ENCODE results near the gene ZHX3. TPM values are rescaled to one million over a fixed set of nuclear protein-coding genes. Genes with fewer than 3 reads are reported as not detected.

The ZHX3 gene
- total RNA-seq, 1 experiment from 2014 or later, result 21.5 TPM

DNA sequence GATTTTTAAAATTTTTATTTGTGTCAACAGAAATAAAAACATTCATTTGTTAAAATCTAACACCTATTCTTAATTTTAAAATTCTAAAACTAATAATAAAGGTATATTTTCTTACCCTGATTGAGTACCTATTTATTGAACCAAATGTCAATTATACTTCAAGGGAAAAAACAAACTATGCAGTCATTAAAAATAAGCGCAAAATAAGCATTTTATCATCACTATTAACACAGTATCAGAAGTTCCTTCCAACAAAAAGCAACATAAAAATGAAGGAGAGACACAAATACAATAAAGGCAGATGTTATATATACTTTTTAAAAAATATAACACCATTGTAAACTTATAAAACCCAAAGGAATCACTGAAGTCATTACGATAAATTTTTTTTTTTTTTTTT is 52.7 kb downstream of the ZHX3 start:
- Histone ChIP-seq H3K4me2 (no peak overlapping the region), H3K27ac (no peak overlapping the region), H3K27me3 (ENCODE audit: insufficient read depth, low read depth) (no peaks in the 10 kb centered on the region), H3F3A (ENCODE audit: insufficient read depth, low read depth) (peaks cover 21% of the 10 kb centered on the region; the same call in 1 of the 2 replicates), H4K20me1 (ENCODE audit: insufficient read depth) (no peaks in the 10 kb centered on the region), H3K79me2 (ENCODE audit: low read depth) (no peaks in the 10 kb centered on the region), H3K36me3 (ENCODE audit: low read depth) (no peaks in the 10 kb centered on the region), H3K9me3 (ENCODE audit: insufficient read depth, low read depth) (no peaks in the 10 kb centered on the region), H3K4me3 (no peak overlapping the region), H2AFZ (no peak overlapping the region), H3K4me1 (replicated peaks; ENCODE audit: insufficient read depth) (peaks cover 18% of the 10 kb centered on the region), H3K9me2 (ENCODE audit: insufficient read depth) (peaks cover 4% of the 10 kb centered on the region; the same call in 1 of the 2 replicates)
- no TSS peak for BruUV-seq (replicated peaks)
- POLR2A ChIA-PET (ENCODE audit: unreplicated experiment), result no interaction called here
- TF ChIP-seq, protein P1, sequence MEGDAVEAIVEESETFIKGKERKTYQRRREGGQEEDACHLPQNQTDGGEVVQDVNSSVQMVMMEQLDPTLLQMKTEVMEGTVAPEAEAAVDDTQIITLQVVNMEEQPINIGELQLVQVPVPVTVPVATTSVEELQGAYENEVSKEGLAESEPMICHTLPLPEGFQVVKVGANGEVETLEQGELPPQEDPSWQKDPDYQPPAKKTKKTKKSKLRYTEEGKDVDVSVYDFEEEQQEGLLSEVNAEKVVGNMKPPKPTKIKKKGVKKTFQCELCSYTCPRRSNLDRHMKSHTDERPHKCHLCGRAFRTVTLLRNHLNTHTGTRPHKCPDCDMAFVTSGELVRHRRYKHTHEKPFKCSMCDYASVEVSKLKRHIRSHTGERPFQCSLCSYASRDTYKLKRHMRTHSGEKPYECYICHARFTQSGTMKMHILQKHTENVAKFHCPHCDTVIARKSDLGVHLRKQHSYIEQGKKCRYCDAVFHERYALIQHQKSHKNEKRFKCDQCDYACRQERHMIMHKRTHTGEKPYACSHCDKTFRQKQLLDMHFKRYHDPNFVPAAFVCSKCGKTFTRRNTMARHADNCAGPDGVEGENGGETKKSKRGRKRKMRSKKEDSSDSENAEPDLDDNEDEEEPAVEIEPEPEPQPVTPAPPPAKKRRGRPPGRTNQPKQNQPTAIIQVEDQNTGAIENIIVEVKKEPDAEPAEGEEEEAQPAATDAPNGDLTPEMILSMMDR (conservative IDR thresholded peaks at IDR 0.05), result no peak
- TF ChIP-seq EZH2 (IDR thresholded peaks at IDR 0.05; ENCODE audit: low read depth), result no peak
- intact Hi-C loops (cut with micrococcal nuclease; ENCODE audit: unreplicated experiment), result loop anchor here (5.0 kb wide), 1 partner anchor 52 kb away; the partner anchor contains the start of gene ZHX3
- CTCF ChIA-PET, result interaction anchor here (0.6 kb wide), 1 partner anchor 79 kb away, joined by 19 read pairs; no protein-coding TSS in a partner anchor
- DNase-seq, result no peak

DNA sequence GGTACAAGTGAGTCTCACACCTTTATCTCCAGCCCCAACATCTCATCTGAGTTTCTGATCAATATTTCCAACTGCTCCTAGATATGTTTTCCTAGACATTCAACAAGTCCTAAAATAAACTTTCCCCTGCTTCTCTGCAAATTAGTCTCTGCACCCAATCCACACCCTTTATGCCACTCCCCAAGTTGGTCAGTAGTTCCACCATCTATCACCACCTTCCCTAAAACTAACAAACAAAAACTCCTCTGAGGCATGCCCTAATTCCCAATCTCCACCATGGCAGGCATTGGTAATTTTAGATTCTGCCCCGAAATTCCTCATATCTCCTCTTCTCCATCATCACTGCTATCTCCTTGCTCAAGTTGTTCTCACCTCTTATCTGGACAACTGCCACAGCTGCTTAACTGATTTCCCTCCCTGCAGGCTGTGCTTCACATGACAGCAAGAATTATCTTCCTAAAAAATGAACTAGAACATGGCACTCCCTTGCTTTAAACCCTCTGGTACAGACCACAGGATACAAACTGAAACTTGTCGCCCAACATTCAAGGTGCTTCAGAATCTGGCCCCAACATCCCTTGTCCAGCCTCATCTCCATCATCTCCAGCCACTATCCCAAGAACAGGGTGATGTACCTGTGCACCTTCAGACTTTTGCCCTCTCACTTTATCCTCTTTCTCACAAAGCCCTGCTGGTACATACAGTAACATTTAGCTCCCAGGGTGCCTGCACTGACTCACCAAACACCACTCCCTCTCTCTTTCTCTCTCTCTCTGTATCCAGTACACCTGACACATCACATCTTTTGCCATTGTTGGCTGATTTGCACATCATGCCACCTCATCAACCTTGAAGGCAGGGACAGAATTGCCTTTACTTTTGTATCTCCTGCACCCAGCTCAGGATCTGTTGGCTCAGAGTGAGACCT is 55.5 kb downstream of the ZHX3 start:
- Histone ChIP-seq H3K4me1 (replicated peaks; ENCODE audit: insufficient read depth) (no peaks in the 10 kb centered on the region), H3K27ac (no peak overlapping the region), H3K4me2 (no peak overlapping the region), H3K27me3 (ENCODE audit: insufficient read depth, low read depth) (no peaks in the 10 kb centered on the region), H4K20me1 (ENCODE audit: insufficient read depth) (no peaks in the 10 kb centered on the region), H3K79me2 (ENCODE audit: low read depth) (no peaks in the 10 kb centered on the region), H3K9me2 (ENCODE audit: insufficient read depth) (peaks cover 4% of the 10 kb centered on the region; the same call in 1 of the 2 replicates), H2AFZ (no peak overlapping the region), H3K36me3 (ENCODE audit: low read depth) (no peaks in the 10 kb centered on the region), H3K4me3 (no peak overlapping the region), H3K9me3 (ENCODE audit: insufficient read depth, low read depth) (no peaks in the 10 kb centered on the region), H3F3A (ENCODE audit: insufficient read depth, low read depth) (0 out of 2 replicates have a peak, but pooled peaks cover 1% of the 10 kb centered on the region)
- TF ChIP-seq, protein P1 (conservative IDR thresholded peaks at IDR 0.05), result no peak
- no peak for TF ChIP-seq EZH2 (IDR thresholded peaks at IDR 0.05; ENCODE audit: low read depth)
- ChIA-PET POLR2A (ENCODE audit: unreplicated experiment) (no interaction called here), CTCF (no interaction called here)
- DNase-seq, result peak in 1 of 2 experiments; percentile 46
- BruUV-seq (replicated peaks), result no TSS peak
- intact Hi-C loops (cut with micrococcal nuclease; ENCODE audit: unreplicated experiment), result no loop called here

DNA sequence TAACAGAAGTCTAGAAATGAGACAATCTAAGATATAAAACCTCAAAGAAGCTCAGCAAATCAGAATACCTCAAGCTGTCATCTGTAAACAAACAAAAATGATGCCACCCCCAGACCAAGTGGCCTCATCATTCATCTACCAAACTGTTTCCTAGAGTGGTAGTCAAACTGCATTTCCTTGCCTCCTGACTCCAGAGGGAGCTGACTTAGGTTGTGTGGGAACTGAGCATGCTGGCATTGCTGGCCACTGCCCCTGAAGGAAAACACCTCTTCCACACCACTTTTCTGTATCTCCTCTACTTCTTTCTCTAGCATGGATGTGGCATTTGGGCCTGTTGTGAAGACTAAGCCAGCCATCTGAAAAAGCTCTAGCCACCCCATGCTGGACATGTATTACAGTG is 56.3 kb downstream of the ZHX3 start:
- CTCF ChIA-PET, result no interaction called here
- intact Hi-C loops (cut with micrococcal nuclease; ENCODE audit: unreplicated experiment), result no loop called here

More for the DNA sequence above, 56.3 kb downstream of the ZHX3 start:
- Histone ChIP-seq H3K4me2 (no peak overlapping the region), H3K9me2 (ENCODE audit: insufficient read depth) (0 out of 2 replicates have a peak, but pooled peaks cover 4% of the 10 kb centered on the region), H3F3A (ENCODE audit: insufficient read depth, low read depth) (no peaks in the 10 kb centered on the region), H3K27me3 (ENCODE audit: insufficient read depth, low read depth) (no peaks in the 10 kb centered on the region), H3K9me3 (ENCODE audit: insufficient read depth, low read depth) (no peaks in the 10 kb centered on the region), H3K36me3 (ENCODE audit: low read depth) (no peaks in the 10 kb centered on the region), H3K4me3 (no peak overlapping the region), H3K4me1 (replicated peaks; ENCODE audit: insufficient read depth) (no peaks in the 10 kb centered on the region), H4K20me1 (ENCODE audit: insufficient read depth) (no peaks in the 10 kb centered on the region), H2AFZ (no peak overlapping the region), H3K79me2 (ENCODE audit: low read depth) (no peaks in the 10 kb centered on the region), H3K27ac (no peak overlapping the region)
- no peak for TF ChIP-seq EZH2 (IDR thresholded peaks at IDR 0.05; ENCODE audit: low read depth)
- TF ChIP-seq, protein P1 (conservative IDR thresholded peaks at IDR 0.05), result no peak
- POLR2A ChIA-PET (ENCODE audit: unreplicated experiment), result no interaction called here
- BruUV-seq (replicated peaks), result no TSS peak
- DNase-seq, result no peak

All from PC-9 (cell line).